ENCODE data around the gene ARHGEF5. TPM values are rescaled to one million over a fixed set of nuclear protein-coding genes. Genes with fewer than 3 reads are reported as not detected.
"Not testable (repeated sequence)": the region's sequence is repeated elsewhere in the genome, so short reads cannot be mapped to it uniquely, and the experiment has no call there.

Gene ARHGEF5
- total RNA-seq, 4 donors from 2014 or later, result 49.6 to 112 (median 64.3) TPM

GRCh38 chr7:144331221-144331995 is 23.8 kb upstream of the ARHGEF5 start:
- 89% methylated on average over 3 of the region's 9 CpGs; no CpG with 5 or more reads in 1 of the 2 donors for WGBS, 2 donors (ENCODE audit: low coverage in 1 of 2)
- H3K27me3 ChIP-seq; H3K36me3 ChIP-seq; H3K27ac ChIP-seq; H3K4me1 ChIP-seq; DNase-seq; H3K9me3 ChIP-seq; in situ Hi-C loops (cut with MboI; ENCODE audit: low pct_ligation_motif_present in 1 of 4, low pct_unique_long_range_greater_than_20kb in 1 of 4, low sequenced_read_pairs in 3 of 4); intact Hi-C loops (cut with DNase I; ENCODE audit: low total_unique reads); H3K4me3 ChIP-seq: not testable (repeated sequence)

- H3K4me1 ChIP-seq; intact Hi-C loops (cut with DNase I; ENCODE audit: low total_unique reads); H3K27ac ChIP-seq; DNase-seq; H3K36me3 ChIP-seq; H3K9me3 ChIP-seq; in situ Hi-C loops (cut with MboI; ENCODE audit: low pct_ligation_motif_present in 1 of 4, low pct_unique_long_range_greater_than_20kb in 1 of 4, low sequenced_read_pairs in 3 of 4); H3K27me3 ChIP-seq; H3K4me3 ChIP-seq: not testable (repeated sequence)
- WGBS, 2 donors (ENCODE audit: low coverage in 1 of 2), result 43 to 92% methylated on average over 1 to 2 of the region's 2 CpGs
Observed at GRCh38 chr7:144331996-144332288, 23.3 kb upstream of the ARHGEF5 start.

- H3K27ac ChIP-seq; H3K4me3 ChIP-seq; H3K27me3 ChIP-seq; H3K4me1 ChIP-seq; intact Hi-C loops (cut with DNase I; ENCODE audit: low total_unique reads); in situ Hi-C loops (cut with MboI; ENCODE audit: low pct_ligation_motif_present in 1 of 4, low pct_unique_long_range_greater_than_20kb in 1 of 4, low sequenced_read_pairs in 3 of 4); DNase-seq; H3K9me3 ChIP-seq; H3K36me3 ChIP-seq: not testable (repeated sequence)
- no CpG with 5 or more reads among the region's 1 CpG for WGBS, 2 donors (ENCODE audit: low coverage in 1 of 2)
Observed at GRCh38 chr7:144348625-144349024, 6.6 kb upstream of the ARHGEF5 start.

GRCh38 chr7:144351667-144352066 is 3.5 kb upstream of the ARHGEF5 start:
- DNase-seq; H3K36me3 ChIP-seq; in situ Hi-C loops (cut with MboI; ENCODE audit: low pct_ligation_motif_present in 1 of 4, low pct_unique_long_range_greater_than_20kb in 1 of 4, low sequenced_read_pairs in 3 of 4); H3K4me1 ChIP-seq; H3K9me3 ChIP-seq; intact Hi-C loops (cut with DNase I; ENCODE audit: low total_unique reads); H3K4me3 ChIP-seq; H3K27me3 ChIP-seq; H3K27ac ChIP-seq: not testable (repeated sequence)
- 76 to 83% methylated on average over 1 to 2 of the region's 3 CpGs for WGBS, 2 donors (ENCODE audit: low coverage in 1 of 2)

- H3K9me3 ChIP-seq; H3K4me1 ChIP-seq; H3K4me3 ChIP-seq; H3K27me3 ChIP-seq; intact Hi-C loops (cut with DNase I; ENCODE audit: low total_unique reads); DNase-seq; H3K27ac ChIP-seq; H3K36me3 ChIP-seq; in situ Hi-C loops (cut with MboI; ENCODE audit: low pct_ligation_motif_present in 1 of 4, low pct_unique_long_range_greater_than_20kb in 1 of 4, low sequenced_read_pairs in 3 of 4): not testable (repeated sequence)
- no CpG with 5 or more reads among the region's 6 CpGs for whole genome bisulfite sequencing, 2 donors (ENCODE audit: low coverage in 1 of 2)
Observed at GRCh38 chr7:144356185-144356584, 983 bp downstream of the ARHGEF5 start.

- H3K4me1 ChIP-seq; intact Hi-C loops (cut with DNase I; ENCODE audit: low total_unique reads); in situ Hi-C loops (cut with MboI; ENCODE audit: low pct_ligation_motif_present in 1 of 4, low pct_unique_long_range_greater_than_20kb in 1 of 4, low sequenced_read_pairs in 3 of 4); H3K27ac ChIP-seq; H3K9me3 ChIP-seq; H3K4me3 ChIP-seq; DNase-seq; H3K36me3 ChIP-seq; H3K27me3 ChIP-seq: not testable (repeated sequence)
- 88% methylated on average over 2 of the region's 11 CpGs; no CpG with 5 or more reads in 1 of the 2 donors for WGBS, 2 donors (ENCODE audit: low coverage in 1 of 2)
Observed at GRCh38 chr7:144356860-144357259, 1.7 kb downstream of the ARHGEF5 start.

- H3K36me3 ChIP-seq; intact Hi-C loops (cut with DNase I; ENCODE audit: low total_unique reads); H3K27me3 ChIP-seq; DNase-seq; H3K4me1 ChIP-seq; H3K27ac ChIP-seq; H3K9me3 ChIP-seq; in situ Hi-C loops (cut with MboI; ENCODE audit: low pct_ligation_motif_present in 1 of 4, low pct_unique_long_range_greater_than_20kb in 1 of 4, low sequenced_read_pairs in 3 of 4); H3K4me3 ChIP-seq: not testable (repeated sequence)
- WGBS, 2 donors (ENCODE audit: low coverage in 1 of 2), result no CpG with 5 or more reads among the region's 3 CpGs
Observed at GRCh38 chr7:144362061-144362460, 6.9 kb downstream of the ARHGEF5 start.

- in situ Hi-C loops (cut with MboI; ENCODE audit: low pct_ligation_motif_present in 1 of 4, low pct_unique_long_range_greater_than_20kb in 1 of 4, low sequenced_read_pairs in 3 of 4); H3K27ac ChIP-seq; intact Hi-C loops (cut with DNase I; ENCODE audit: low total_unique reads); DNase-seq; H3K36me3 ChIP-seq; H3K27me3 ChIP-seq; H3K4me3 ChIP-seq; H3K4me1 ChIP-seq; H3K9me3 ChIP-seq: not testable (repeated sequence)
- WGBS, 2 donors (ENCODE audit: low coverage in 1 of 2), result no CpG with 5 or more reads among the region's 6 CpGs
Observed at GRCh38 chr7:144365523-144365922, 10.3 kb downstream of the ARHGEF5 start.

- WGBS, 2 donors (ENCODE audit: low coverage in 1 of 2), result no CpG with 5 or more reads among the region's 9 CpGs
- intact Hi-C loops (cut with DNase I; ENCODE audit: low total_unique reads); H3K27ac ChIP-seq; H3K4me1 ChIP-seq; H3K36me3 ChIP-seq; H3K4me3 ChIP-seq; in situ Hi-C loops (cut with MboI; ENCODE audit: low pct_ligation_motif_present in 1 of 4, low pct_unique_long_range_greater_than_20kb in 1 of 4, low sequenced_read_pairs in 3 of 4); H3K27me3 ChIP-seq; H3K9me3 ChIP-seq; DNase-seq: not testable (repeated sequence)
Observed at GRCh38 chr7:144367250-144367649, 12.0 kb downstream of the ARHGEF5 start.

- DNase-seq; in situ Hi-C loops (cut with MboI; ENCODE audit: low pct_ligation_motif_present in 1 of 4, low pct_unique_long_range_greater_than_20kb in 1 of 4, low sequenced_read_pairs in 3 of 4); H3K9me3 ChIP-seq; H3K27ac ChIP-seq; intact Hi-C loops (cut with DNase I; ENCODE audit: low total_unique reads); H3K36me3 ChIP-seq; H3K4me1 ChIP-seq; H3K4me3 ChIP-seq; H3K27me3 ChIP-seq: not testable (repeated sequence)
- WGBS, 2 donors (ENCODE audit: low coverage in 1 of 2), result 94% methylated on average over 4 of the region's 7 CpGs; no CpG with 5 or more reads in 1 of the 2 donors
Observed at GRCh38 chr7:144369221-144369620, 14.0 kb downstream of the ARHGEF5 start.
